ENCODE measurements around the gene CALCOCO1. TPM values are rescaled to one million over a fixed set of nuclear protein-coding genes. Genes with fewer than 3 reads are reported as not detected.

The CALCOCO1 gene
- total RNA-seq, 1 experiment from 2014 or later = 20.4 TPM

DNA sequence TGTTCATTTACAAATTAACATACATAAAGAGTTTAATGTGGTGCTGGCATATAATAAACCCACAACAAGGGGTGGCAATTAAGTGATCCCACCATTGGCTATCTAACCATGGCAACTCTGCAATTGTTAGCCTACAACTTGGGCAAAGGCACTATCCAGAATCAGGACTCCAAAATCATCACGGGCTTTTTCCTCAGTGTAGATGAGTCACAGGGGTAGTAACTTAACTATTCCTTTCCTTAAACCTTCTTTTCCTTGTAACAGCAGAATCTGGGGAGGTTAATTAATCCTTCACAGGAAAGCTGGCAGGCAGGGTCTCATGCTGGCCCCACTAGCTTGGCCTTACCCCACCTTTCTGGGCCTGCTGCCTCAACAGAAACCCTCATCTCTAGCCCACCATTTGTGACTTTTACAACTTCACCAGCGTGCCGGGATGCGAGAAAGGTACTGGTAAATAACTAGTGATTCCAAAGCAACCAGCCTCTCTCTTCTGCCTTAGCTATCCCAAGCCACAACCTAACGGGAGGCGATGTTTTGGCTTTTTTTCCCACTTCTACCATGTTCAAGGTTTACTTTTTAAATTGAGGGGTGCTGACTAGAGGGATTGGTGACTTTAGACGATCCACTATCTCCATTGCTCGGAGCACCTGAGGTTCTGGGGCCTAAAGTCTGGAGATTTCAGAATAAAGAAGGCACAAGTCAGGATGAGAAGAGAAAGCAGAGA, 52.1 kb downstream of the CALCOCO1 start:
- no peaks in the 10 kb centered on the region for H3K9me3 ChIP-seq (ENCODE audit: low read length)
- no peaks in the 10 kb centered on the region for H3F3A ChIP-seq (ENCODE audit: low read length, unreplicated experiment)
- TF ChIP-seq, protein P1, sequence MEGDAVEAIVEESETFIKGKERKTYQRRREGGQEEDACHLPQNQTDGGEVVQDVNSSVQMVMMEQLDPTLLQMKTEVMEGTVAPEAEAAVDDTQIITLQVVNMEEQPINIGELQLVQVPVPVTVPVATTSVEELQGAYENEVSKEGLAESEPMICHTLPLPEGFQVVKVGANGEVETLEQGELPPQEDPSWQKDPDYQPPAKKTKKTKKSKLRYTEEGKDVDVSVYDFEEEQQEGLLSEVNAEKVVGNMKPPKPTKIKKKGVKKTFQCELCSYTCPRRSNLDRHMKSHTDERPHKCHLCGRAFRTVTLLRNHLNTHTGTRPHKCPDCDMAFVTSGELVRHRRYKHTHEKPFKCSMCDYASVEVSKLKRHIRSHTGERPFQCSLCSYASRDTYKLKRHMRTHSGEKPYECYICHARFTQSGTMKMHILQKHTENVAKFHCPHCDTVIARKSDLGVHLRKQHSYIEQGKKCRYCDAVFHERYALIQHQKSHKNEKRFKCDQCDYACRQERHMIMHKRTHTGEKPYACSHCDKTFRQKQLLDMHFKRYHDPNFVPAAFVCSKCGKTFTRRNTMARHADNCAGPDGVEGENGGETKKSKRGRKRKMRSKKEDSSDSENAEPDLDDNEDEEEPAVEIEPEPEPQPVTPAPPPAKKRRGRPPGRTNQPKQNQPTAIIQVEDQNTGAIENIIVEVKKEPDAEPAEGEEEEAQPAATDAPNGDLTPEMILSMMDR (conservative IDR thresholded peaks at IDR 0.05; ENCODE audit: low read depth, low read length) = no peak
- TF ChIP-seq EZH2phosphoT487 (IDR thresholded peaks at IDR 0.05; ENCODE audit: borderline replicate concordance, low read length) = no peak
- TF ChIP-seq EZH2 (IDR thresholded peaks at IDR 0.05; ENCODE audit: low read length, unreplicated experiment) = no peak
- intact Hi-C loops (cut with micrococcal nuclease) = no loop called here
- peaks cover 20% of the 10 kb centered on the region for H3K79me2 ChIP-seq (ENCODE audit: low read length)
- H3K4me2 ChIP-seq (ENCODE audit: low read length) = peak overlapping the region; percentile 86
- ChIA-PET CTCF (interaction anchor here (0.6 to 2.2 kb wide), 6 partner anchors 16 to 174 kb away, joined by 3 to 15 read pairs (median 5); partner anchors contain the start of gene TARBP2), POLR2A (ENCODE audit: unreplicated experiment) (interaction anchor here (0.6 to 1.4 kb wide), 3 partner anchors 17 to 132 kb away, joined by 3 to 10 read pairs (median 8); no protein-coding TSS in a partner anchor)
- peaks cover 15% of the 10 kb centered on the region for H3K36me3 ChIP-seq (ENCODE audit: low read depth, low read length)
- BruUV-seq (replicated peaks) = TSS peak; percentile 64
- H3K4me1 ChIP-seq (ENCODE audit: insufficient read depth, low read length) = peaks cover 16% of the 10 kb centered on the region
- H3K4me3 ChIP-seq (ENCODE audit: low read length) = peak overlapping the region; percentile 72
- H3K27ac ChIP-seq (ENCODE audit: low read length) = peak overlapping the region; percentile 62
- peak overlapping the region; percentile 83 for H3K9ac ChIP-seq (ENCODE audit: low read length)
- no peaks in the 10 kb centered on the region for H3K9me2 ChIP-seq (replicated peaks; ENCODE audit: low read length)
- no peaks in the 10 kb centered on the region for H3K27me3 ChIP-seq (ENCODE audit: low read length)
- peak overlapping the region; percentile 84 for H2AFZ ChIP-seq (ENCODE audit: low read length)
- no peaks in the 10 kb centered on the region for H4K20me1 ChIP-seq (ENCODE audit: low read length)
- DNase-seq (peak; percentile 5), ATAC-seq (no peak)

DNA sequence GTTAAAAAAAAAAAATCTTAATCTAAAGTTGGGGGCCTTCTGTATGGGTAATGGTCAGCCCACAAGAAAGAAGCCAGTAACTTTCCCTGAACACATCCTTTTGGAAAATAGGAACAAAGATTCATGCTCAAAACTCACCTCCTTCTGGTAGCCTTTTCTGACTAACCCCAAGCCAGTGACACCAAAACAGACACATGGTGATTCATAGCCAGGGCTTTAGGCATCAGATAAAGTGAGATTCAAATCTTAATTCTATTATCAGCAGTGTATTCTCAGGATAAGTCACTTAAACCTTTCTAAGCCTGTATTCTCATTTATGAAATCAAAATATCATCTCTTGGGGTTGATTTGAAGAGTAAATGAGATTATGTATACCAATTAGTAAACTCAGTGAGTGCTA, 56.3 kb downstream of the CALCOCO1 start:
- Histone ChIP-seq H3K9ac (ENCODE audit: low read length) (no peak overlapping the region), H3K4me3 (ENCODE audit: low read length) (no peak overlapping the region), H3K27me3 (ENCODE audit: low read length) (no peaks in the 10 kb centered on the region), H3K79me2 (ENCODE audit: low read length) (peaks cover 20% of the 10 kb centered on the region), H3K27ac (ENCODE audit: low read length) (no peak overlapping the region), H2AFZ (ENCODE audit: low read length) (no peak overlapping the region), H4K20me1 (ENCODE audit: low read length) (no peaks in the 10 kb centered on the region), H3K9me3 (ENCODE audit: low read length) (no peaks in the 10 kb centered on the region), H3K36me3 (ENCODE audit: low read depth, low read length) (peaks cover 35% of the 10 kb centered on the region), H3K4me1 (ENCODE audit: insufficient read depth, low read length) (peaks cover 9% of the 10 kb centered on the region), H3K4me2 (ENCODE audit: low read length) (no peak overlapping the region), H3K9me2 (replicated peaks; ENCODE audit: low read length) (no peaks in the 10 kb centered on the region), H3F3A (ENCODE audit: low read length, unreplicated experiment) (no peaks in the 10 kb centered on the region)
- ChIA-PET CTCF (no interaction called here), POLR2A (ENCODE audit: unreplicated experiment) (interaction anchor here (0.6 kb wide), 1 partner anchor 11 kb away, joined by 6 read pairs; no protein-coding TSS in a partner anchor)
- ATAC-seq (no peak), DNase-seq (no peak)
- BruUV-seq (replicated peaks) = no TSS peak
- intact Hi-C loops (cut with micrococcal nuclease) = no loop called here
- no peak for TF ChIP-seq EZH2 (IDR thresholded peaks at IDR 0.05; ENCODE audit: low read length, unreplicated experiment)
- TF ChIP-seq EZH2phosphoT487 (IDR thresholded peaks at IDR 0.05; ENCODE audit: borderline replicate concordance, low read length) = no peak
- TF ChIP-seq, protein P1 (conservative IDR thresholded peaks at IDR 0.05; ENCODE audit: low read depth, low read length) = no peak

DNA sequence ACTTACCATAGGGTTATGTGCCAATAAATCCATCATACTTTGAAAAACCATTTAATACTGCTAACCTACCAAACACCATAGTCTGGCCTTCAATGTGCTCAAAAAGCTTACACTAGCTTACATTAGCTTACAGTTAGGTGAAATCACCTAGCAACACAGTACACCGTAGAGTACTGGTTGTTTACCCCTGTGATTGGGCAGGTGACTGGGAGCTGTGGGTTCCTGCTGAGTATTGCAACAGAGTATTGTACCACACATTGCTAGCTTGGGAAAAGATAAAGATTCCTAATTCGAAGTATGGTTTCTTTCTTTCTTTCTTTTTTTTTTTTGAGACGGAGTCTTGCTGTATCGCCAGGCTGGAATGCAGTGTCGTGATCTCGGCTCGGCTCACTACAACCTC, 56.9 kb downstream of the CALCOCO1 start:
- no peaks in the 10 kb centered on the region for H4K20me1 ChIP-seq (ENCODE audit: low read length)
- TF ChIP-seq EZH2phosphoT487 (IDR thresholded peaks at IDR 0.05; ENCODE audit: borderline replicate concordance, low read length) = no peak
- no peak for TF ChIP-seq EZH2 (IDR thresholded peaks at IDR 0.05; ENCODE audit: low read length, unreplicated experiment)
- TF ChIP-seq, protein P1 (conservative IDR thresholded peaks at IDR 0.05; ENCODE audit: low read depth, low read length) = no peak
- H2AFZ ChIP-seq (ENCODE audit: low read length) = no peak overlapping the region
- ChIA-PET POLR2A (ENCODE audit: unreplicated experiment) (interaction anchor here (0.6 kb wide), 1 partner anchor 11 kb away, joined by 6 read pairs; no protein-coding TSS in a partner anchor), CTCF (no interaction called here)
- peaks cover 41% of the 10 kb centered on the region for H3K36me3 ChIP-seq (ENCODE audit: low read depth, low read length)
- no peaks in the 10 kb centered on the region for H3K27me3 ChIP-seq (ENCODE audit: low read length)
- H3K9ac ChIP-seq (ENCODE audit: low read length) = no peak overlapping the region
- no peaks in the 10 kb centered on the region for H3F3A ChIP-seq (ENCODE audit: low read length, unreplicated experiment)
- no peak overlapping the region for H3K4me3 ChIP-seq (ENCODE audit: low read length)
- H3K27ac ChIP-seq (ENCODE audit: low read length) = no peak overlapping the region
- H3K9me2 ChIP-seq (replicated peaks; ENCODE audit: low read length) = no peaks in the 10 kb centered on the region
- no TSS peak for BruUV-seq (replicated peaks)
- ATAC-seq (no peak), DNase-seq (no peak)
- no peaks in the 10 kb centered on the region for H3K9me3 ChIP-seq (ENCODE audit: low read length)
- H3K4me1 ChIP-seq (ENCODE audit: insufficient read depth, low read length) = peaks cover 6% of the 10 kb centered on the region
- H3K79me2 ChIP-seq (ENCODE audit: low read length) = peaks cover 16% of the 10 kb centered on the region
- intact Hi-C loops (cut with micrococcal nuclease) = no loop called here
- H3K4me2 ChIP-seq (ENCODE audit: low read length) = no peak overlapping the region
